Stimulated activated CD4-positive, alpha-beta T cell treated with anti-CD3 and anti-CD28 coated beads, TNF-alpha, amount 100 ng/mL, for 48 hours (primary cell): ENCODE measurements around the gene LYSMD3.

Experiments
- DNase-seq, 3 donors: peaks; one replicate each; pipeline ENCODE4 v3.0.0-alpha.2; 2020; ENCODE audit warnings: low read depth in 3 of 3

Gene LYSMD3

DNA sequence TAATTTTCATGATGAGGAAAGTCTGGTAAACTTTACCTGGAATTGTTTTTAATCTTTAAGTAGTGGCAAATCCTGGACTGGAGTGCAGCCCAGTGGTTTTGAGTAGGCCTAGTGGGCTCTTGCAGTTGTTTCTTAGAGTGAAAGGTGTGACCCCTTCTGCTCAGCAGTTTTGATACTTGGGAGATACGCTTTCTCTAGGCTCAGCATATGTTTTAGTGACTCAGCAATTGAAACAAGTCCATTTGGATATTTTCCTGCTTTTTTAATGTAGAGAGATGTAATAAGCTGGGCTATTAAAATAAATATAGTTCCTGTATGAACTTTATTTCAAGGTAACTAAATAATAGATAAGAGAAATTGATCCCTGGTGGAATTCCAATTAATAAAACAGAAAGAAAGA lies 48.7 kb downstream of the LYSMD3 start:
- no peak for DNase-seq

DNA sequence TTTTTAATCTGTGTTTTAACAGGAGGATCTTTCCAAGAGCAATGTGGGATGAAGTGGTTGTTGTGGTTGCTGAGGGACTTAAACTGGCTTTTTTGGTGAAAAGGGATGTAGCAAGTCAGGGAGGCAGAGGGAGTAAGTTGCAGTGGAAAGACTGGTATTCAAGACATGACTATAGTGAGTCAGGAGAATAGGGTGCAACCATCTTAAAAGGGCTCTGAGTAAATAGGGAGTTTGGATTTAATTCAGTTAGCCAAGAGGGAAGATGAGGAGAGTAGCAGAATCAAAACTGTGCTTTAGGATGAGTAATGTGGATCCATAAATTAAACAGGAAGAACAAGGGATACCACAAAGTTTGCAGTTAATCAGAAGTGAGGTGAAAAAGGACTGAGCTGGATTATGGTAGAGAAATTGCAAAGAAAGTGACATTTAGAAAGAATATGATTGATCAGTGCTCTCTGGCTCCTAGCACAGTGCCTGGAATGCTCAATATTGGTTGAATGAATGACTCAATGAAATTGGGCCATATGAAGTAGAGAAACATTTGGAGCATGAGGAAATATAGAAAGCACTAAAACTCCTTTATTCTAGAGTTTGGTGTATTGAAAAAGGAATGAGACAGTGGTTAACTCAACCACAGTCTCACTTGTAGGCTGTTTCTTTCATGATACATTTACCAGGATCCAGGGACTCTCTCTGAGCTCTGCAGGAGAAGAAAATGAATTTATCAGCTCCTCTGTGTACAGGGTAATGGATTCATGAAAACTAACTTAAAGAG lies 49.6 kb downstream of the LYSMD3 start:
- no peak for DNase-seq

DNA sequence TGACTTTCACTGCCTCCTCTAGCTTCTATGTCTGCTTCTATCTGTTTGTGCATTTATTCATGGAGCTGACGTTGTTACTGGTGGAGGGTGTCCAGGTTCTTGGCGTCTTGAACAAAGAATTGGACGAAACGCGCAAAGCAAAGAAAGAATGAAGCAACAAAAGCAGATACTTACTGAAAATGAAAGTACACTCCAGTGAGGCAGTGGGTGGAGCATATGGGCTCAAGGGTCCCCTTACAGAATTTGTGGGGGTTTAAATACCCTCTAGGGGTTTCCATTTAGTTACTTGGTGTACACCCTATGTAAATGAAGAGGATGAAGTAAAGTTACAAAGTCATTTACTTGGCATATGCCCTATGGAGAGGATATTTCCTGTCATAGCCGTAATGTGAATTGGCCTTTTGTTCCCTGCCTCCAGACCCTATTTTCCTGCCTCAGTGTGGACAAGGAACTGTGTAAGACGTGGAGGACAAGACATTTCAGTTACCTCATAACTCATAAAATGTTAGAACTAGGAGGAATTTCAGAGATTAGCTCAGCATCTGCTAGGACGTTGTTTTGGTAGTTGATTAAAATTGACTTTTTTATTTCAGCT lies 51.7 kb downstream of the LYSMD3 start:
- no peak for DNase-seq

DNA sequence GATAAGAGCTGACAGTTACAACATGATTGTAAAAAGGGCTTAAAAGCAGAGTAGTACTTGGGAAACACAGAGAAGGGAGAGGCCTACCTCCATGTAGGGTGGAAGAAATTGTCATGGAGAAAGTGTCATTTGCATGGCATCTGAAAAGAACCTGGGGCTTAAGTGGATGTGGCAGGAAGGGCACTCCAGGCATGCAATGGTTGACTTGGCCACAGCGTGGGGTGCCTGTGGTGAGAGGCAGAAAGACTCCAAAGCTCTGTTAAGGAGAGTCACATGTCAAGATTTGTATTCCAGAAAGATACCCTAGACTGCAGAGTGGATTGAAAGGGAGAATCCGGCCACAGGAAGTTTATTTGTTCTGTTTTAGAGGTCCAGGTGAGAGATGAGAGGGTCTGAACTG lies 52.3 kb downstream of the LYSMD3 start:
- no peak for DNase-seq

DNA sequence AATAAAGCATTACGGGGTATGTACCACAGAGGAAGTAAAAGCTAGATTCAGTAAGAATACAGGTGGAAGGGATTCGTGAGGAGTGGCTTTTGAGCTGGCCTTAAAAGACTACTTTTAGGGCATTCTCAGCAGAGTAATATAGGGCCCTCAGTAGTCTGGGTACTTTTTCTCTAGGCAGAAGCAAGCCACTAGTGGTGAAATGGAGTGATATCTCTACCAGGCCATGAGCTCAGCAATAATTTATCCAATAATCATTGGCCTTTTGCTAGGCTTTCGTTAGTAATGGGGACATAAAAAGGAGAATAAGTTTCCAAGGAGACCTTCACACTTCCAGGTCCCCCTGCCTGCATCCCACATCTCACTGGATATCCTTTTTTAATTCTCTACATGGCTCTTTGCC lies 53.0 kb downstream of the LYSMD3 start:
- no peak for DNase-seq

DNA sequence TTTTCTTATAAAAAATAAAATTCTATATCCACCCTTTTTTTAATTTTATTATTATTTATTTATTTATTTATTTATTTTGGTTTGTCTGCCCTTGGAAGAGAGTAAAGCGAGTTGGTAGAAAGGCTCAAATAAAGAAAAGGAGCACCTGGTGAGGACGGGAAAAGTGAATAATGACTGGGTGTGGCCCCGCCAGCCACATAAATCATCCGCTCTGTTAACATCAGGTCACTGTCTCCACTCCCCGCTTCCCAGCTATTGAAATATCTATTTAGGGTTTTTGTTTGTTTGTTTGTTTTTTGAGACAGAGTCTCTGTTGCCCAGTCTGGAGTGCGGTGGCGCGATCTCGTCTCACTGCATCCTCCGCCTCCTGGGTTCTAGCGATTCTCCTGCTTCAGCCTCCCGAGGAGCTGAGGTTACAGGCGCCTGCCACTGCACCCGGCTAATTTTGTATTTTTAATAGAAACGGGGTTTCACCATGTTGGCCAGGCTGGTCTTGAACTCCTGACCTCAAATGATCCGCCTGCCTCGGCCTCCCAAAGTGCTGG lies 53.9 kb downstream of the LYSMD3 start:
- no peak for DNase-seq

DNA sequence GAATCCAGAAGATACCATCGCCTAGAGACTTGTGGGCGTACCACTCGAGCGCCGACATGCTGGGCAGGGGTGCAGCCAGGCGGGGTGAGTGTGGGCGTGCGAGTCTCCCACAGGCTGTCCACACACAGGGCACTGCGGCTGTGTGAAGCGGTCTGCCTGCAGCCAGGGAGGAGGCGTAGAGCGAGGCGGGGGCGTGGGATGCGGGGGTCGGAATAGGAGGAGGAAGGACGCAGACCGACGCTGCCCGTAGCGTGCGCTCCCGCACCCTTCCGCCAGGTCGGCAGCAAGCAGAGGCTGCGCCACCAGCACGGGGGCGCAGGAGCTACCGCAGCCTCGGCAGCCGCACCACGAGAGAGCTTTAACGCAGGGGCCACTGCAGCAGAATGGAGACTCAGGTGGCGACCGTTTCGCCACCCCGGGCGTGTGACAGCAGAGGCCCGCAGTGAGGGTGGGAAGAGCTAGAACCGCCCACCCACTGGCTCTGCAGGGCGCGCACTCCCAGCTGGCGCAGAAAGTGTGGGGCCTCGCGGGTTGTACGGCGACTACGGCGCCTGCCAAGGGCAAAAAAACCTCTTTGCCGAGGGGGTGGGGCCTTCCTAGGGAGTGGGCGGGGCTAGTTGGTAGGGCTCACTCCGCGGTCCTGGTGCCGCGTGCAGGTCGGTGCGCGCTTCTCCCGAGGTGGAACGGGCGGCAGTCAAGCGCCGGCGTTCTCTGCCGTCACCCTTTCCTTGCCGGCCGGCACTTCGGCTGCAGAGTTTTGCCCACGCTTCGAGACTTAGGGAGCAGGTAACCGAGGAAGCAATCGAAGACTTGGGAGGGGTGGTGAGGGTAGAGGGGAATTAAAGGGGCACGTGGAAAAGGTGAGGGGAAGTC lies 54.9 kb downstream of the LYSMD3 start, which contains the start of the genes MBLAC2 and POLR3G:
TSS of gene MBLAC2 (minus strand) at position 537 of the 873 bp plus-strand sequence. CDS start at position 58, 479 bp downstream.
TSS of gene POLR3G (plus strand) at position 630 of the 873 bp plus-strand sequence. CDS start 10,704 bp downstream, outside the sequence.
- peak; percentile 84 to 96 (median 93) for DNase-seq

DNA sequence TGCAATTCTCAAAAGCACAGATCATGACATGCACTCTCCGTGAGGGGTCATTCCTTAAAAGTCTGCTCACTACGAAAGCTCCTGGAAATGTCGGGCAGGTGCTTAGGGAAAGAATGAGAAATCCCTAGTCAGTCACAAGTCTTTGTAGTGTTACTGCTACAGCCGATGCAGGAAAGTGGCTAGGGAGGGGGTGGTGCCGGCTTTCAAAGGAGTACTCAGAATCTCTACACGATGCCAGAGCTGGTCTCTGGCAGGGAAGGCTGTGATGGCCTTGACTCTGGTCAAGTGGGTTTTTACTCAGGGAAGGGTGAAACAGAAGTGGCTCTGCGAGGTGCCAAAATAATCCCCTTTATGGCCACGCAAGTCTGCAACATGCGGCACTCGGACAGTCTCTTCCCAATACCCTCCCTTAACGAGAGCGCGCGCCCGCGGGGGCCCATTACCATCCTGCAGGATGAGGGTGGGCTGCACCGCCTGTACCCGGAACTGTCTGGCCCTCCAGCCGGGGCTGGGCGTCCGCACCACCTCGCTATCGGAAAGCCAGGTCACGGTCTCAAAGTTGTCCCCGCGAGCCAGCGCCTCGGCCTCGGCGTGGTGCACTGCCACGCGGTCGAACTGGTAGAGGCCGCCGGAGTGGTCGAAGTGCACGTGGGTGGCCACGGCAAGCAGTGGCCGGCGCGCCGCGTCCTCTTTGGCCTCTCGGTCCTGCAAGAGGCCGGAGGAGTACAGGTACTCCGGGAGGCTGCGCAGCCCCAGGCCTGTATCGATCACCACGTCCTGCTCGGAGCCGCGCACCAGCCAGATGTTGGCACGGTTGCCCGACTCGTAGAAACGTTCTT lies 55.8 kb downstream of the LYSMD3 start:
- DNase-seq: peak; percentile 3 to 18 (median 6)

DNA sequence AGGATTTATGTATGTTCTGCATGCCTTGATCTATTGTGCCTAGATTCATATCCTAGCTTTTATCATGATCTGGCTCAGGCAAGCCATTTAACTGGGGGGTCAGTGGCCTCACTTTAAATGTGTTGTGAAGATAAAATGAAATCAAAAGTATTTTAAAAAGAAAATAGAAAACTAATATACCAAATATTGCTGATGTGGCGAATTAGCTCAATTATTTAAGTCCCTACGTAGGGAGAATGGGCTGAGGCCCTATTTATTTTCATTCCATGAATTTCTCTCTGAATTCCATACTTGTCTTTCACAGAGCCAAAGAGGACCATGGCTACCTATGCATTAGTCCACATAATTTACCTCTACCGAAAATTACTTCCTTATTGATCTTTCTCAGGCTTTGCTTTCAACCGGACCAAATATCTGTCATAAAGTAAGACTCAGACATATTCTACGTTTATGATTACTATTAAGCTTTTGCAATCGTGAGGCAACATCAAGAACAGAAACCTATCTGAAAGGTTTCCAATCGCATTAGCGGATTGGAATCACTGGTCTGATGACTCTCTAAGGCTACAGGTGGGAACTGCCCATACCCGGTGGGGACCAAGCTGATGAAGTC lies 56.5 kb downstream of the LYSMD3 start:
- no peak for DNase-seq
